SK-N-SH (cell line): ENCODE results near the gene RNGTT. TPM values are rescaled to one million over a fixed set of nuclear protein-coding genes. Genes with fewer than 3 reads are reported as not detected.

ENCODE experiments used
- CTCF ChIA-PET: fragments of 300-600, 350-600 bp; formaldehyde crosslinking; extraction: SDS; loops from one replicate; lab custom pipeline; 2021; lab: Yijun Ruan, JAX
- POLR2A ChIA-PET: fragments of 350-600 bp; sonication (Branson Sonifier 250); formaldehyde crosslinking; extraction: SDS; loops from one replicate; lab custom pipeline; 2020; ENCODE audit warnings: antibody characterized with exemption, inconsistent platforms; lab: Yijun Ruan, JAX
- DNase-seq: peaks from one replicate; pipeline ENCODE4 v3.0.0; 2012
- H2AFZ ChIP-seq: fragments of 200-600 bp; sonication (generic); 2 replicates; pipeline ENCODE4 v1.8.1; 2016; ENCODE audit warnings: antibody characterized with exemption, mild to moderate bottlenecking, low read depth
- H3F3A ChIP-seq: fragments of 200-600 bp; sonication (generic); replicated peaks from 2 replicates; pipeline ENCODE3; 2016; ENCODE audit warnings: antibody characterized with exemption, mild to moderate bottlenecking; ENCODE audit not compliant: insufficient read depth
- H3K27ac ChIP-seq, 2 experiments: fragments of 200-500 bp in 1 of 2; fragments of 200-600 bp in 1 of 2; sonication (Bioruptor generic) in 1 of 2; sonication (generic), shearing (Covaris generic) in 1 of 2; 2 replicates each; pipeline versions ENCODE4 v1.5.1 to v1.6.1; 2014 to 2016; ENCODE audit warnings: low read depth in 2 of 2, inconsistent platforms in 1 of 2, low read length in 1 of 2, mild to moderate bottlenecking in 1 of 2, mixed read lengths in 1 of 2
- H3K27me3 ChIP-seq: fragments of 200-600 bp; sonication (generic), shearing (Covaris generic); 2 replicates; pipeline ENCODE4 v1.6.1; 2016; ENCODE audit warnings: mixed run types; ENCODE audit not compliant: insufficient read depth
- H3K36me3 ChIP-seq, 2 experiments: fragments of 200-500 bp in 1 of 2; fragments of 200-600 bp in 1 of 2; sonication (Bioruptor generic) in 1 of 2; sonication (generic) in 1 of 2; replicated peaks in 1 of 2; 2 replicates each; pipeline versions ENCODE3 to v1.5.1; 2014 to 2016; ENCODE audit warnings: low read length in 1 of 2, mild to moderate bottlenecking in 1 of 2; ENCODE audit not compliant: insufficient read depth in 2 of 2, control insufficient read depth in 1 of 2
- H3K4me1 ChIP-seq, 2 experiments: fragments of 200-500 bp in 1 of 2; fragments of 200-600 bp in 1 of 2; sonication (Bioruptor generic) in 1 of 2; sonication (generic), shearing (Covaris generic) in 1 of 2; 2 replicates each; pipeline versions ENCODE4 v1.5.1 to v1.6.1; 2014 to 2016; ENCODE audit warnings: low read depth in 1 of 2, low read length in 1 of 2, mixed run types in 1 of 2; ENCODE audit not compliant: insufficient read depth in 2 of 2, control insufficient read depth in 1 of 2
- H3K4me2 ChIP-seq: fragments of 200-600 bp; sonication (generic), shearing (Covaris generic); 2 replicates; pipeline ENCODE4 v1.6.1; 2017; ENCODE audit warnings: mixed run types
- H3K4me3 ChIP-seq, 2 experiments: fragments of 200-500 bp in 1 of 2; fragments of 200-600 bp in 1 of 2; sonication (Bioruptor generic) in 1 of 2; sonication (generic), shearing (Covaris generic) in 1 of 2; 2 replicates each; pipeline versions ENCODE4 v1.5.1 to v1.8.1; 2014 to 2016; ENCODE audit warnings: low read depth in 2 of 2, inconsistent platforms in 1 of 2, low read length in 1 of 2, mild to moderate bottlenecking in 1 of 2, mixed read lengths in 1 of 2, moderate library complexity in 1 of 2
- H3K79me2 ChIP-seq: fragments of 200-600 bp; sonication (generic); 2 replicates; pipeline ENCODE4 v1.8.1; 2017; ENCODE audit warnings: mild to moderate bottlenecking; ENCODE audit not compliant: insufficient read depth
- H3K9ac ChIP-seq: fragments of 200-600 bp; sonication (generic); 2 replicates; pipeline ENCODE4 v1.6.1; 2017; ENCODE audit warnings: mixed run types
- H3K9me2 ChIP-seq: fragments of 200-600 bp; sonication (generic); 2 replicates; pipeline ENCODE4 v1.6.1; 2017; ENCODE audit warnings: mixed run types
- H3K9me3 ChIP-seq: fragments of 200-600 bp; sonication (generic); 2 replicates; pipeline ENCODE4 v1.6.1; 2017; ENCODE audit warnings: mixed run types, mild to moderate bottlenecking, moderate library complexity
- H4K20me1 ChIP-seq: fragments of 200-600 bp; sonication (generic); 2 replicates; pipeline ENCODE4 v1.6.1; 2017; ENCODE audit warnings: mild to moderate bottlenecking, mixed run types; ENCODE audit not compliant: insufficient read depth
- CTCF ChIP-seq: fragments of 200-600 bp; sonication (generic); IDR thresholded peaks from 2 replicates; pipeline ENCODE4 v1.6.1; 2017; ENCODE audit warnings: antibody characterized with exemption, mild to moderate bottlenecking, moderate library complexity
- EZH2phosphoT487 ChIP-seq: fragments of 200-600 bp; sonication (generic); IDR thresholded peaks from 2 replicates; pipeline ENCODE4 v1.6.1; 2017; ENCODE audit warnings: low read depth, mixed run types, mild to moderate bottlenecking, antibody characterized with exemption, moderate library complexity, borderline replicate concordance
- FOXJ3 ChIP-seq: sonication (generic); formaldehyde crosslinking; IDR thresholded peaks from 2 replicates; pipeline ENCODE4 v1.5.1; 2020; ENCODE audit warnings: mild to moderate bottlenecking, missing genetic modification reagents
- GATA2 ChIP-seq: sonication (generic); formaldehyde crosslinking; IDR thresholded peaks from 2 replicates; pipeline ENCODE4 v1.5.0; 2020; ENCODE audit warnings: mild to moderate bottlenecking, missing genetic modification reagents
- IRF3 ChIP-seq: fragments of 150-350 bp; IDR thresholded peaks from 2 replicates; pipeline ENCODE4 v1.6.1; 2016; ENCODE audit warnings: mild to moderate bottlenecking, low read depth, low read length
- MAX ChIP-seq: IDR thresholded peaks from 2 replicates; pipeline ENCODE4 v1.4.0; 2012; ENCODE audit warnings: low read depth
- NRF1 ChIP-seq: IDR thresholded peaks from 2 replicates; pipeline ENCODE4 v1.6.1; 2012; ENCODE audit warnings: low read depth, mild to moderate bottlenecking, low read length
- PBX3 ChIP-seq: IDR thresholded peaks from 2 replicates; pipeline ENCODE4; 2012
- POLR2AphosphoS5 ChIP-seq: IDR thresholded peaks from 2 replicates; pipeline ENCODE4 v1.6.1; 2012; ENCODE audit warnings: low read depth, low read length
- RAD21 ChIP-seq: IDR thresholded peaks from 2 replicates; pipeline ENCODE4 v1.6.1; 2012; ENCODE audit warnings: mild to moderate bottlenecking, low read length
- REST ChIP-seq: IDR thresholded peaks from 2 replicates; pipeline ENCODE4 v1.6.1; 2012; ENCODE audit warnings: mild to moderate bottlenecking, low read depth, low read length, moderate library complexity
- RFX5 ChIP-seq: IDR thresholded peaks from 2 replicates; pipeline ENCODE4 v1.6.1; 2012; ENCODE audit warnings: mild to moderate bottlenecking, improper control_type of control experiment, low read length
- RXRA ChIP-seq: IDR thresholded peaks from 2 replicates; pipeline ENCODE4 v1.4.0; 2012; ENCODE audit warnings: low read depth, mild to moderate bottlenecking, borderline replicate concordance
- SIN3A ChIP-seq: IDR thresholded peaks from 2 replicates; pipeline ENCODE4 v1.6.1; 2012; ENCODE audit warnings: low read depth, mild to moderate bottlenecking, low read length, moderate library complexity, borderline replicate concordance
- SMC3 ChIP-seq: IDR thresholded peaks from 2 replicates; pipeline ENCODE4 v1.6.1; 2012; ENCODE audit warnings: low read depth, low read length, improper control_type of control experiment
- TEAD4 ChIP-seq: IDR thresholded peaks from 2 replicates; pipeline ENCODE4 v1.4.0; 2012; ENCODE audit warnings: mild to moderate bottlenecking, borderline replicate concordance; ENCODE audit not compliant: insufficient read depth
- USF2 ChIP-seq: fragments of 150-350 bp; IDR thresholded peaks from 2 replicates; pipeline ENCODE4 v1.6.1; 2017; ENCODE audit warnings: antibody characterized with exemption, low read length, low read depth, borderline replicate concordance
- YY1 ChIP-seq: IDR thresholded peaks from 2 replicates; pipeline ENCODE4 v1.4.0; 2012; ENCODE audit warnings: low read depth, mild to moderate bottlenecking
- WGBS: methylation state at CpG from one replicate; pipeline ENCODE4 v1.1.6; 2017; ENCODE audit warnings: low lambda C conversion rate; 5-methylcytosine and 5-hydroxymethylcytosine counted together
- polyA plus RNA-seq, 3 experiments: library from polyadenylated mRNA; depleted of rRNA; stranded (reverse); fragments of >200 nt; gene quantifications; 2 replicates each; pipeline ENCODE4 v1.2.3, GENCODE V29; 2012

The RNGTT gene
- polyA plus RNA-seq, 1 of the 3 experiments (the other 2 are of a cell fraction): 3.3 TPM

GRCh38 chr6:88561034-88561953 lies 402.1 kb downstream of the RNGTT start:
- H3K79me2 ChIP-seq: no peaks in the 10 kb centered on the region
- H2AFZ ChIP-seq: no peak overlapping the region
- POLR2A ChIA-PET: no interaction called here
- no peaks in the 10 kb centered on the region for H4K20me1 ChIP-seq
- no peak overlapping the region for H3K9ac ChIP-seq
- H3F3A ChIP-seq: no peaks in the 10 kb centered on the region
- no peak overlapping the region for H3K4me3 ChIP-seq
- peaks cover 0 to 2% of the 10 kb centered on the region in 2 experiments; a peak in 1 of 4 replicates for H3K4me1 ChIP-seq
- H3K27me3 ChIP-seq: peaks cover 6% of the 10 kb centered on the region; the same call in 1 of the 2 replicates
- H3K4me2 ChIP-seq: no peak overlapping the region
- CTCF ChIA-PET: no interaction called here
- no peak for DNase-seq
- no peaks in the 10 kb centered on the region for H3K9me2 ChIP-seq
- TF ChIP-seq GATA2 (no peak), SIN3A (no peak), YY1 (no peak), REST (no peak), RAD21 (no peak), MAX (no peak), SMC3 (no peak), FOXJ3 (CRISPR knock-in tag) (no peak), TEAD4 (no peak), POLR2AphosphoS5 (no peak), PBX3 (no peak), IRF3 (no peak), RFX5 (no peak), USF2 (no peak), NRF1 (no peak), RXRA (no peak), CTCF (no peak), EZH2phosphoT487 (no peak)
- no peaks in the 10 kb centered on the region for H3K36me3 ChIP-seq
- 43% methylated on average over 10 of the region's 10 CpGs for WGBS
- H3K27ac ChIP-seq: no peak overlapping the region
- no peaks in the 10 kb centered on the region for H3K9me3 ChIP-seq
